Stimulated activated CD8-positive, alpha-beta memory T cell treated with anti-CD3 and anti-CD28 coated beads, Interleukin-15, amount 100 ng/mL, for 4 hours (primary cell): Measurements from ENCODE around the gene HOXB7.

Experiments used
- DNase-seq, 2 donors: peaks; one replicate each; pipeline ENCODE4 v3.0.0-alpha.2; 2020; ENCODE audit warnings: low read depth in 2 of 2

HOXB7 gene

GRCh38 chr17:48609033-48609432, 1.8 kb downstream of the HOXB7 start:
- DNase-seq, result no peak

GRCh38 chr17:48608494-48608834, 2.4 kb downstream of the HOXB7 start:
- DNase-seq, result no peak

- no peak for DNase-seq
Observed at GRCh38 chr17:48606892-48607614, 3.8 kb downstream of the HOXB7 start.

GRCh38 chr17:48605991-48606891, 4.6 kb downstream of the HOXB7 start:
- DNase-seq, result no peak

- DNase-seq, result no peak
Observed at GRCh38 chr17:48605409-48605919, 5.4 kb downstream of the HOXB7 start.

- DNase-seq, result no peak
Observed at GRCh38 chr17:48604770-48605329, 6.0 kb downstream of the HOXB7 start, which contains the start of gene HOXB6. HOXB6 (minus strand) TSS chr17:48604986; CDS start chr17:48598150, 6,836 bp downstream.

GRCh38 chr17:48603959-48604769, 6.7 kb downstream of the HOXB7 start:
- DNase-seq, result no peak

GRCh38 chr17:48601539-48602425, 9.0 kb downstream of the HOXB7 start:
- DNase-seq, result no peak

- DNase-seq, result no peak
Observed at GRCh38 chr17:48601207-48601538, 9.6 kb downstream of the HOXB7 start.

- no peak for DNase-seq
Observed at GRCh38 chr17:48600244-48601098, 10.3 kb downstream of the HOXB7 start.

- DNase-seq, result no peak
Observed at GRCh38 chr17:48599354-48599753, 11.5 kb downstream of the HOXB7 start.

- no peak for DNase-seq
Observed at GRCh38 chr17:48598736-48599135, 12.1 kb downstream of the HOXB7 start.

- DNase-seq, result no peak
Observed at GRCh38 chr17:48597778-48598631, 12.8 kb downstream of the HOXB7 start.

- no peak for DNase-seq
Observed at GRCh38 chr17:48597528-48597777, 13.4 kb downstream of the HOXB7 start.

- DNase-seq, result no peak
Observed at GRCh38 chr17:48596735-48597527, 13.9 kb downstream of the HOXB7 start.

- no peak for DNase-seq
Observed at GRCh38 chr17:48596000-48596734, 14.7 kb downstream of the HOXB7 start.

- DNase-seq, result no peak
Observed at GRCh38 chr17:48595278-48595999, 15.4 kb downstream of the HOXB7 start.
